Neural cell (in vitro differentiated cells): ENCODE data around the gene SLC6A6. TPM values are rescaled to one million over a fixed set of nuclear protein-coding genes. Genes with fewer than 3 reads are reported as not detected.

Experiments used
- H2AFZ ChIP-seq: fragments of 200-600, 300-800 bp; sonication (generic), shearing (Covaris generic); 2 replicates; pipeline ENCODE4 v1.6.0; 2014; ENCODE audit warnings: low read depth, mild to moderate bottlenecking, antibody characterized with exemption, low read length, moderate library complexity
- H3F3A ChIP-seq: fragments of 200-600 bp; shearing (Covaris generic); 2 replicates; pipeline ENCODE4 v1.6.1; 2016; ENCODE audit warnings: mild to moderate bottlenecking, moderate library complexity, mixed read lengths, antibody characterized with exemption, low read length; ENCODE audit not compliant: insufficient read depth, poor library complexity, severe bottlenecking
- H3K27ac ChIP-seq: fragments of 200-600, 300-800 bp; sonication (generic), shearing (Covaris generic); 2 replicates; pipeline ENCODE4 v1.5.1; 2014; ENCODE audit warnings: mild to moderate bottlenecking, low read length, moderate library complexity
- H3K27me3 ChIP-seq: fragments of 300-800, 200-600 bp; sonication (generic), shearing (Covaris generic); 2 replicates; pipeline ENCODE4 v1.6.0; 2014; ENCODE audit warnings: mild to moderate bottlenecking, low read depth, low read length, moderate library complexity; ENCODE audit not compliant: insufficient read depth
- H3K36me3 ChIP-seq: fragments of 300-800, 200-600 bp; sonication (generic), shearing (Covaris generic); 2 replicates; pipeline ENCODE4 v1.5.1; 2014; ENCODE audit warnings: mild to moderate bottlenecking, antibody characterized with exemption, low read length, moderate library complexity; ENCODE audit not compliant: insufficient read depth
- H3K4me2 ChIP-seq: fragments of 300-800, 200-600 bp; sonication (generic), shearing (Covaris generic); 2 replicates; pipeline ENCODE4 v1.6.0; 2014; ENCODE audit warnings: mild to moderate bottlenecking, low read length
- H3K4me3 ChIP-seq: fragments of 300-800, 200-600 bp; sonication (generic), shearing (Covaris generic); 2 replicates; pipeline ENCODE4 v1.5.1; 2014; ENCODE audit warnings: mild to moderate bottlenecking, low read length, moderate library complexity
- H3K79me2 ChIP-seq: fragments of 200-600 bp; shearing (Covaris generic); replicated peaks from 2 replicates; pipeline ENCODE4 v1.6.0; 2014; ENCODE audit warnings: mild to moderate bottlenecking, low read length, moderate library complexity; ENCODE audit not compliant: insufficient read depth
- H3K9ac ChIP-seq: fragments of 300-800, 200-600 bp; sonication (generic), shearing (Covaris generic); 2 replicates; pipeline ENCODE4 v1.6.1; 2016; ENCODE audit warnings: mild to moderate bottlenecking, low read length, mixed read lengths
- H3K9me2 ChIP-seq: fragments of 200-600 bp; shearing (Covaris generic); 2 replicates; pipeline ENCODE4 v1.6.1; 2016; ENCODE audit warnings: mild to moderate bottlenecking, low read length, mixed read lengths; ENCODE audit not compliant: insufficient read depth
- H3K9me3 ChIP-seq: fragments of 200-600, 300-800 bp; sonication (generic), shearing (Covaris generic); 2 replicates; pipeline ENCODE4 v1.6.1; 2016; ENCODE audit warnings: mild to moderate bottlenecking, mixed run types, low read length, moderate library complexity, mixed read lengths
- H4K20me1 ChIP-seq: fragments of 200-600 bp; shearing (Covaris generic); 2 replicates; pipeline ENCODE4 v1.6.1; 2016; ENCODE audit warnings: mild to moderate bottlenecking, mixed run types; ENCODE audit not compliant: insufficient read depth
- EP300 ChIP-seq: fragments of 450-650 bp; conservative IDR thresholded peaks from 2 replicates; pipeline ENCODE4 v1.6.1; 2014; ENCODE audit warnings: antibody characterized with exemption, mild to moderate bottlenecking, moderate library complexity; ENCODE audit not compliant: poor library complexity, severe bottlenecking
- EZH2 ChIP-seq: fragments of 200-600, 300-800 bp; shearing (Covaris generic), sonication (generic); IDR thresholded peaks from 2 replicates; pipeline ENCODE4 v1.6.1; 2014; ENCODE audit warnings: antibody characterized with exemption, low read length, borderline replicate concordance, mild to moderate bottlenecking; ENCODE audit not compliant: insufficient read depth, poor library complexity, severe bottlenecking
- MXI1 ChIP-seq: fragments of 450-650 bp; conservative IDR thresholded peaks from 2 replicates; pipeline ENCODE4 v1.6.1; 2014; ENCODE audit warnings: antibody characterized with exemption, mild to moderate bottlenecking; ENCODE audit not compliant: poor library complexity, severe bottlenecking
- POLR2AphosphoS5 ChIP-seq: IDR thresholded peaks from 2 replicates; pipeline ENCODE4 v1.6.1; 2012
- RAD21 ChIP-seq: fragments of 450-650 bp; conservative IDR thresholded peaks from 2 replicates; pipeline ENCODE4 v1.6.1; 2014; ENCODE audit warnings: antibody characterized with exemption, mild to moderate bottlenecking, moderate library complexity
- SMC3 ChIP-seq: fragments of 450-650 bp; conservative IDR thresholded peaks from 2 replicates; pipeline ENCODE4 v1.6.1; 2014; ENCODE audit warnings: antibody characterized with exemption, mild to moderate bottlenecking, moderate library complexity; ENCODE audit not compliant: poor library complexity
- TAF1 ChIP-seq: IDR thresholded peaks from 2 replicates; pipeline ENCODE4 v1.6.1; 2012; ENCODE audit warnings: low read depth
- polyA plus RNA-seq: library from polyadenylated mRNA; depleted of rRNA; stranded (reverse); fragments of >200 nt; gene quantifications from 2 replicates; pipeline ENCODE4 v1.2.3, GENCODE V29; 2014
- TF ChIP-seq, protein P1 (sequence below): IDR thresholded peaks from 2 replicates; pipeline ENCODE4 v1.6.1; 2012; ENCODE audit warnings: borderline replicate concordance
- TF ChIP-seq, protein P2 (sequence below): fragments of 450-650 bp; IDR thresholded peaks from 2 replicates; pipeline ENCODE4 v1.5.1; 2014; ENCODE audit warnings: antibody characterized with exemption, mild to moderate bottlenecking, moderate library complexity; ENCODE audit not compliant: poor library complexity, severe bottlenecking

Gene SLC6A6
- polyA plus RNA-seq, 1 donor from 2014 or later = 15.9 TPM

DNA sequence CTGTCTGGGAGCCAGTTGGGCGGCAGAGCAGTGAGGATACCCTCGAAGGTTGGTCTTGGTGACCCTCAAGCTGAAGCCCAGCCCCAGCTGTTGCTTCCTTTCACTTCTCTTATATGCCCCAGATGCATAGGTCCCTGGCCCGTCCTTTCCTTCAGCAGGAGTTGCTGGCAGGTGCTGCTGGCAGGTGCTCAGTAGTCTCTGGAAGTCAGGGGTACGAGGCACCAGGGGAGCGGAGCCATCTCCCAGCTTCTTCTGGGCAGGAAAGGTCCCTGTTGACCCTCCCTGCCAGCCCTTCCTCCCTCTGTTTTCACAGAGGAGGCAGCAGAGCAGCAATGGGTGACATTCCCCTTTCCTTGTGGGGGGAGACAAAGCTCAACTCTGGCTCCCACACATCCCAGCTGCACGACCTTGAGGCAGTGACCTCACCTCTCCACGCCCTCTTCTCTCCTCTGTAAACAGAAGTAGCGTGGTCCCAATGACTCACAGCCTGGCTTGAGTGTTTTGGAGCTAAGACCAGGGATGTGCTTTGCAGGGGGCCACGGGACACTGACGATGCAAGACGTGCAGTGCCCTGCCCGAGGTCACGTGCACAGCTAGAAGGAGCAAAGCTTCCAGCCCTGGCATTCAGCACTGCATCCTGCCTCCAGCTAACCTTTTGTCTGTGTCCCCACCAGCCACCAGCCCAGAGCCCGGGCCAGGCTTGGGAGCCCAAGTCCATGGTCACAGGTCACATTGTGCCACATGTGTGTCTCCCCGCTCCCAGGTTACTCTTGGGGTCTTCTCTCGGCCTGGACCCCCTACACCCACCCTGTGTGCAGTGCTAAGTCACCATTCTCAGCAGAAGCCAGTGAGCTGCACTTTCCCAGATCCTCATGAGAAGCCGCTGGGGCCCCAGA lies 49.7 kb downstream of the SLC6A6 start:
- Histone ChIP-seq H3K4me2 (no peak overlapping the region), H3K27ac (no peak overlapping the region), H3K36me3 (peaks cover 14% of the 10 kb centered on the region), H3K4me3 (no peak overlapping the region), H3K27me3 (no peaks in the 10 kb centered on the region), H2AFZ (no peak overlapping the region), H3K9me3 (no peaks in the 10 kb centered on the region), H3K9me2 (no peaks in the 10 kb centered on the region), H3F3A (no peaks in the 10 kb centered on the region), H3K79me2 (no peaks in the 10 kb centered on the region), H4K20me1 (no peaks in the 10 kb centered on the region), H3K9ac (no peak overlapping the region)
- TF ChIP-seq POLR2AphosphoS5 = no peak
- TF ChIP-seq, protein P1, sequence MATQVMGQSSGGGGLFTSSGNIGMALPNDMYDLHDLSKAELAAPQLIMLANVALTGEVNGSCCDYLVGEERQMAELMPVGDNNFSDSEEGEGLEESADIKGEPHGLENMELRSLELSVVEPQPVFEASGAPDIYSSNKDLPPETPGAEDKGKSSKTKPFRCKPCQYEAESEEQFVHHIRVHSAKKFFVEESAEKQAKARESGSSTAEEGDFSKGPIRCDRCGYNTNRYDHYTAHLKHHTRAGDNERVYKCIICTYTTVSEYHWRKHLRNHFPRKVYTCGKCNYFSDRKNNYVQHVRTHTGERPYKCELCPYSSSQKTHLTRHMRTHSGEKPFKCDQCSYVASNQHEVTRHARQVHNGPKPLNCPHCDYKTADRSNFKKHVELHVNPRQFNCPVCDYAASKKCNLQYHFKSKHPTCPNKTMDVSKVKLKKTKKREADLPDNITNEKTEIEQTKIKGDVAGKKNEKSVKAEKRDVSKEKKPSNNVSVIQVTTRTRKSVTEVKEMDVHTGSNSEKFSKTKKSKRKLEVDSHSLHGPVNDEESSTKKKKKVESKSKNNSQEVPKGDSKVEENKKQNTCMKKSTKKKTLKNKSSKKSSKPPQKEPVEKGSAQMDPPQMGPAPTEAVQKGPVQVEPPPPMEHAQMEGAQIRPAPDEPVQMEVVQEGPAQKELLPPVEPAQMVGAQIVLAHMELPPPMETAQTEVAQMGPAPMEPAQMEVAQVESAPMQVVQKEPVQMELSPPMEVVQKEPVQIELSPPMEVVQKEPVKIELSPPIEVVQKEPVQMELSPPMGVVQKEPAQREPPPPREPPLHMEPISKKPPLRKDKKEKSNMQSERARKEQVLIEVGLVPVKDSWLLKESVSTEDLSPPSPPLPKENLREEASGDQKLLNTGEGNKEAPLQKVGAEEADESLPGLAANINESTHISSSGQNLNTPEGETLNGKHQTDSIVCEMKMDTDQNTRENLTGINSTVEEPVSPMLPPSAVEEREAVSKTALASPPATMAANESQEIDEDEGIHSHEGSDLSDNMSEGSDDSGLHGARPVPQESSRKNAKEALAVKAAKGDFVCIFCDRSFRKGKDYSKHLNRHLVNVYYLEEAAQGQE = no peak
- TF ChIP-seq MXI1 = no peak
- no peak for TF ChIP-seq EP300
- no peak for TF ChIP-seq TAF1
- TF ChIP-seq, protein P2, sequence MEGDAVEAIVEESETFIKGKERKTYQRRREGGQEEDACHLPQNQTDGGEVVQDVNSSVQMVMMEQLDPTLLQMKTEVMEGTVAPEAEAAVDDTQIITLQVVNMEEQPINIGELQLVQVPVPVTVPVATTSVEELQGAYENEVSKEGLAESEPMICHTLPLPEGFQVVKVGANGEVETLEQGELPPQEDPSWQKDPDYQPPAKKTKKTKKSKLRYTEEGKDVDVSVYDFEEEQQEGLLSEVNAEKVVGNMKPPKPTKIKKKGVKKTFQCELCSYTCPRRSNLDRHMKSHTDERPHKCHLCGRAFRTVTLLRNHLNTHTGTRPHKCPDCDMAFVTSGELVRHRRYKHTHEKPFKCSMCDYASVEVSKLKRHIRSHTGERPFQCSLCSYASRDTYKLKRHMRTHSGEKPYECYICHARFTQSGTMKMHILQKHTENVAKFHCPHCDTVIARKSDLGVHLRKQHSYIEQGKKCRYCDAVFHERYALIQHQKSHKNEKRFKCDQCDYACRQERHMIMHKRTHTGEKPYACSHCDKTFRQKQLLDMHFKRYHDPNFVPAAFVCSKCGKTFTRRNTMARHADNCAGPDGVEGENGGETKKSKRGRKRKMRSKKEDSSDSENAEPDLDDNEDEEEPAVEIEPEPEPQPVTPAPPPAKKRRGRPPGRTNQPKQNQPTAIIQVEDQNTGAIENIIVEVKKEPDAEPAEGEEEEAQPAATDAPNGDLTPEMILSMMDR = no peak
- no peak for TF ChIP-seq EZH2
- no peak for TF ChIP-seq RAD21
- no peak for TF ChIP-seq SMC3

DNA sequence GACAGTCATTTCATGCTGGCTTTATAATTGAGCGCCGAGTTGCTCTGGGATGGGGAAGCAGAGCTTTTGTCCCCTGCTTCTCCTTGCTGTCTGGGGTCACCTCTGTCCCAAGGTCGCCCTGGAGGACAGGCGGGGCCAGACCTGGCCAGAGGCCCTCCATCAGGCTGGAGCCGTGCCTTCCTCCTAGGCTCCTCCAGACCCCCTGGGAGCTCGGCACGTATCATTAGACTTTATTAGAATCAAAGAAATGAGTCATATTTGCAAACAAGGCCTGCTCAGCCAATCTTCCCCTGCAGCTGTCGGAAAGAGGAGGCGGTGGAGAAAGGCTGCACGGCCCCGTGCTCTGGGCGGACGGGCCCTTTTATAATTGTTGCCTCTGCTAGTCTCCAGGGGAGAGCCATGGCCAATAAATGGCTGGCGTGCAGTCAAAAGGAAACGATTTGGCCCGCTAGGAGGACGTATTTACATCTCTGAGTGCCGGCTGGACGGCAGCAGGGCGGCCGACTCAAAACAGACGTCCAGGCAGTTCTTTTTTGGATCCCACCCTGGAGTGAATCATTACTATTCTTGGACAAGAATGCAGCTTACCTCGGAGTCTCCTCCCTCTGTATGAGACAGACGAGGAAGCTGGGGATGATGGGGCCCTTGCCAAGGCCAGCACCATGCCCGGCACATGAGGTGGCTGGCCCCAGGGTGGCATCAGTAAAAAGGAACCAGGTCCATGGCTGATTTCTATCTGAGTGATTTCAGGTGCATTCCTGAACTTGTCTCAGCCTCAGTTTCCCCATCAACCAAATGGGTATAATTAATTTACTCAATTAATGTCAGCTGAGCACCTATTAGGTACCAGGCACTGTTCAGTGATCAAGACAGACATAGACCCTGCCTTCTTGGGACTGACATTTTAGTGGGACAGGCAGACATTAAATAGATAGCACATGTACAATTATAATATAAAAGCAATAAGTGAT lies 50.6 kb downstream of the SLC6A6 start:
- Histone ChIP-seq H3K9me3 (no peaks in the 10 kb centered on the region), H3K9ac (no peak overlapping the region), H4K20me1 (no peaks in the 10 kb centered on the region), H3F3A (no peaks in the 10 kb centered on the region), H3K4me3 (no peak overlapping the region), H3K27ac (no peak overlapping the region), H3K4me2 (no peak overlapping the region), H2AFZ (no peak overlapping the region), H3K36me3 (peaks cover 6% of the 10 kb centered on the region), H3K79me2 (no peaks in the 10 kb centered on the region), H3K9me2 (no peaks in the 10 kb centered on the region), H3K27me3 (no peaks in the 10 kb centered on the region)
- TF ChIP-seq, protein P2 = no peak
- TF ChIP-seq SMC3 = no peak
- TF ChIP-seq, protein P1 = no peak
- no peak for TF ChIP-seq MXI1
- TF ChIP-seq RAD21 = no peak
- TF ChIP-seq EP300 = no peak
- TF ChIP-seq POLR2AphosphoS5 = no peak
- TF ChIP-seq EZH2 = no peak
- TF ChIP-seq TAF1 = no peak
